ENCODE measurements around the gene SLC24A3.

Gene SLC24A3

DNA sequence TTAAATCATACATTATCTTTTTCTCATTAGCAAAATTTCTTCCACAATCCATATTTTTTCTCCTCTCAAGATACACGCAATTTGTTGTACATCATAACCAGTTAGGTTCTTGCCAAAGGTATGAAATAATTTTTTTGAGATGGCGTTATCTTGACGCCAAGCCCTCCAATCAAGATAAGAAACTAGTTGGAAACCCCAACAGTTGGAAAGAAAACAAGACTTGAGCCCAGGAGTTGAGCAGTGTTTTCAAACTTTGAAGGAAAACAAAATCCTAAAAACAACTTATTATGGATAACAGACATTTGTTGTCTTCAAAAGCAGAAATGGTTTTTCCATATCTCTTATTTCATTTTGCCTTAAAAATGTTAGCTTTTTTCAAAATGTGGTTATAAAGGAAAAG is 184.8 kb downstream of the SLC24A3 start:
- no peak for DNase-seq

GRCh38 chr20:19397666-19398065 is 185.2 kb downstream of the SLC24A3 start:
- no peak for DNase-seq

DNA sequence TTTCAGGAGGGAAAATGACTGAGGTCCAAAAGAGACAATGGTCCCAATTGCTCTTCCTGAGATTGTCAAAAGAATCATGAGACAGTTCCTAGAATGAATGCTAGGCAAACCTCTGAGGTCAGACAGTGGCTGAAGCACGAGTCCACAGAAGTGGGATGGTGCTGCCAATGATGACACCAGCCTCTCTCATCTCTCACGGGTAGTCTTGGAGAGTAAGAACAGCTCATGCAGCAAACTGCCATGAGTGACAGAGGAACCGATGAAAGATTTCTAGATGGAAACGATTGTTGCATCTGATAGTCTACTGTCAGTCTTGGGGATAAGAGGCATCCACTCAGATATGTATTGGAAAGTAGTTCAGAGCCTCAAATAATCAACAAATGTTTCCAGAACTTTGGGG is 188.7 kb downstream of the SLC24A3 start:
- no peak for DNase-seq

- DNase-seq: no peak
These were observed 191.1 kb downstream of the SLC24A3 start for GRCh38 chr20:19403549-19403948.

GRCh38 chr20:19404826-19405225 is 192.4 kb downstream of the SLC24A3 start:
- no peak for DNase-seq

DNA sequence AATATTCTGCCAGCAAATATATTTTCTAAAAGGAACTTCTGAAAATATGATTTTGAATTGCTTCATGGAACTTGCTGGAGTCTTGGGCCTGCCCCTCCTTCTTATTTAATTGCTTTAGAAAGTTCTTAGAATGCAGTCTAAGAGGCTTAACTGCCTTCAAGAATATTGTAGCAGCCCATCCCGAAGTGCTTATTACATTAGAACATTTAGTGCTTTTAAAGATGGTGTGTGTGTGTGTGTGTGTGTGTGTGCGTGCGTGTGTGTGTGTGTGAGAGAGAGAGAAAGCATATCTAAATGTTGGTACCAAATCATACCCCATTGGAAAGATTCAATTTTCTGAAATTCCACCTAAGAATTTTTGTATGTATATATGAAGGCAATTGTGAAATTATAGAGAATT is 193.5 kb downstream of the SLC24A3 start:
- DNase-seq: no peak

GRCh38 chr20:19406381-19406780 is 193.9 kb downstream of the SLC24A3 start:
- DNase-seq: no peak

GRCh38 chr20:19407196-19407595 is 194.8 kb downstream of the SLC24A3 start:
- DNase-seq: no peak

- no peak for DNase-seq
These were observed 195.3 kb downstream of the SLC24A3 start for GRCh38 chr20:19407736-19408135.

- no peak for DNase-seq
These were observed 196.5 kb downstream of the SLC24A3 start for GRCh38 chr20:19408971-19409370.

DNA sequence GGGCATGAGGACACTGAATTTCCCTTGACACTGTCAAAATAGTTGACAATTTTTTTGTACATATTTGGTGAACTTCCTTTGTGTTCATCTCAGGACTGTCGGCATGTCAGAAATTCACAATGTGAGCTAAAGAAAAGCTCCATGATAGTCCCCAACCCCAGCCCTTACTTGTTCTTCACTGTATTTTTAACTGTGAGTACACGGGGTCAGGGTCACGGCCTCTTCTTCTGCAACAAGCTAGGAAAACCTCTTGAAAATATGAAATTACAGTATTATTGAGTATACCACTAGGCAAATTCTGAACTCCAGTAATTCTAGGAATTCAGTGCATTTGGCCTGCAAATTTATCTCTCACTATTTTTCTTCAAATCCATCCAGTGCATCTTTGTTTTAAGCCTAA is 199.4 kb downstream of the SLC24A3 start:
- no peak for DNase-seq

- no peak for DNase-seq
These were observed 199.8 kb downstream of the SLC24A3 start for GRCh38 chr20:19412254-19412653.

GRCh38 chr20:19414600-19414999 is 202.2 kb downstream of the SLC24A3 start:
- DNase-seq: no peak

GRCh38 chr20:19415786-19416185 is 203.3 kb downstream of the SLC24A3 start:
- no peak for DNase-seq

GRCh38 chr20:19416627-19417026 is 204.2 kb downstream of the SLC24A3 start:
- DNase-seq: no peak

- DNase-seq: no peak
These were observed 207.0 kb downstream of the SLC24A3 start for GRCh38 chr20:19419396-19419795.

GRCh38 chr20:19423097-19423899 is 210.9 kb downstream of the SLC24A3 start:
- DNase-seq: no peak

GRCh38 chr20:19423900-19424620 is 211.6 kb downstream of the SLC24A3 start:
- no peak for DNase-seq

GRCh38 chr20:19426356-19426755 is 213.9 kb downstream of the SLC24A3 start:
- no peak for DNase-seq

DNA sequence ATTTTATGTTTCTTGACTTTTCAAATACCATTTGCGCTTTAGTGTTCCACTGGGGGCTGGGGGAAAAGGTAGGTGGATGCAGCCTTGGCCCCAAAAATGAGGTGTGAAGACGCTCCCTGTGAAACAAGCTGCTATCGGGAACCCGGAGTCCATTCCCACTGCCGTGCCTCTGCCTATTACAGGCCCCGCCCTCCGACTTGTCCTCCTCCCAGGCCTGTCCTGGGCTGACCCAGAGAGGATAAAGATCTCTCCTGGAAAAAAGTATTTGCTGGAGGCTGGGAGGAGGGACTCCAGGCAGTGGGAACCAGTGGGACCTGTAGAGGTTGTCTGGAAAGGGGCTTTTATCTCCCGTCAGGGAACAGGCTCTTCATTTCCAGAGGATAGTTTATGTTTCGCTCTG is 215.0 kb downstream of the SLC24A3 start:
- no peak for DNase-seq

GRCh38 chr20:19427913-19428312 is 215.5 kb downstream of the SLC24A3 start:
- DNase-seq: no peak

GRCh38 chr20:19428324-19428723 is 215.9 kb downstream of the SLC24A3 start:
- no peak for DNase-seq

GRCh38 chr20:19429538-19429937 is 217.1 kb downstream of the SLC24A3 start:
- DNase-seq: no peak

GRCh38 chr20:19430641-19431315 is 218.3 kb downstream of the SLC24A3 start:
- DNase-seq: no peak

Measured in NCI-H1048 (cell line).